ENCODE measurements around the gene BTBD16. TPM values are rescaled to one million over a fixed set of nuclear protein-coding genes. Genes with fewer than 3 reads are reported as not detected.

Gene BTBD16
- total and polyA plus RNA-seq, 2 of the 4 experiments (the other 2 are of a cell fraction) = not detected

GRCh38 chr10:122336332-122336731 is 65.2 kb downstream of the BTBD16 start:
- Histone ChIP-seq H3K23ac (ENCODE audit: low read depth, low read length) (no peak overlapping the region), H3K4me2 (ENCODE audit: low read depth, low read length) (no peak overlapping the region), H3K27me3 (ENCODE audit: control insufficient read depth, insufficient read depth, low read length) (peaks cover 19% of the 10 kb centered on the region), H4K5ac (ENCODE audit: low read depth, low read length) (no peak overlapping the region), H4K91ac (ENCODE audit: insufficient read depth, low read depth, low read length) (no peak overlapping the region), H3K18ac (ENCODE audit: low read depth, low read length) (no peak overlapping the region), H4K20me1 (ENCODE audit: insufficient read depth, low read length) (no peaks in the 10 kb centered on the region), H3K9me1 (ENCODE audit: insufficient read depth, low read length) (no peaks in the 10 kb centered on the region), H3K4me1 (ENCODE audit: control insufficient read depth, insufficient read depth, low read length) (no peaks in the 10 kb centered on the region), H3K4me3 (ENCODE audit: insufficient read depth, low read depth, low read length) (no peak overlapping the region), H3K9me3 (ENCODE audit: control insufficient read depth, insufficient read depth, low read length) (no peaks in the 10 kb centered on the region), H2AK5ac (ENCODE audit: low read depth, low read length) (no peak overlapping the region), H2BK5ac (ENCODE audit: low read depth, low read length, poor library complexity, severe bottlenecking) (no peak overlapping the region), H3K27ac (ENCODE audit: insufficient read depth, low read length) (no peak overlapping the region), H2BK120ac (ENCODE audit: low read depth, low read length) (no peak overlapping the region), H2BK15ac (ENCODE audit: low read depth, low read length) (no peak overlapping the region), H3K14ac (replicated peaks; ENCODE audit: low read depth, low read length) (no peak overlapping the region), H2BK20ac (ENCODE audit: low read depth, low read length) (no peak overlapping the region), H4K8ac (ENCODE audit: low read depth in 2 of 2, low read length in 2 of 2) (no peak overlapping the region), H2AFZ (replicated peaks; ENCODE audit: low read length, poor library complexity) (no peak overlapping the region), H2AK9ac (replicated peaks; ENCODE audit: low read depth, low read length, poor library complexity) (no peak overlapping the region), H3K9ac (ENCODE audit: low read depth, low read length) (no peak overlapping the region), H3K56ac (ENCODE audit: extremely low read depth, insufficient read depth, low read length) (no peak overlapping the region), H3K4ac (ENCODE audit: low read depth, low read length) (no peak overlapping the region), H3K36me3 (ENCODE audit: control insufficient read depth, insufficient read depth, low read length) (no peaks in the 10 kb centered on the region), H3K79me1 (ENCODE audit: low read depth in 1 of 2, low read length in 2 of 2) (no peaks in the 10 kb centered on the region)
- intact Hi-C loops (cut with micrococcal nuclease) (no loop called here), dilution Hi-C loops (cut with HindIII; ENCODE audit: low sequenced_read_pairs, unreplicated experiment) (no loop called here), in situ Hi-C loops (cut with MboI; ENCODE audit: low sequenced_read_pairs) (no loop called here)
- WGBS, 2 experiments (ENCODE audit: extremely low coverage in 2 of 2, insufficient read length in 1 of 2) = 92% methylated on average over 7 of the region's 10 CpGs; no CpG with 5 or more reads in 1 of the 2 experiments
- TF ChIP-seq RFX5 (IDR thresholded peaks at IDR 0.05; ENCODE audit: low read depth, low read length) = no peak
- TF ChIP-seq BHLHE40 (IDR thresholded peaks at IDR 0.05; ENCODE audit: low read depth, low read length) = no peak
- TF ChIP-seq, protein P1, sequence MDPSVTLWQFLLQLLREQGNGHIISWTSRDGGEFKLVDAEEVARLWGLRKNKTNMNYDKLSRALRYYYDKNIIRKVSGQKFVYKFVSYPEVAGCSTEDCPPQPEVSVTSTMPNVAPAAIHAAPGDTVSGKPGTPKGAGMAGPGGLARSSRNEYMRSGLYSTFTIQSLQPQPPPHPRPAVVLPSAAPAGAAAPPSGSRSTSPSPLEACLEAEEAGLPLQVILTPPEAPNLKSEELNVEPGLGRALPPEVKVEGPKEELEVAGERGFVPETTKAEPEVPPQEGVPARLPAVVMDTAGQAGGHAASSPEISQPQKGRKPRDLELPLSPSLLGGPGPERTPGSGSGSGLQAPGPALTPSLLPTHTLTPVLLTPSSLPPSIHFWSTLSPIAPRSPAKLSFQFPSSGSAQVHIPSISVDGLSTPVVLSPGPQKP (IDR thresholded peaks at IDR 0.05; ENCODE audit: borderline replicate concordance, low read depth, low read length) = no peak
- TF ChIP-seq MAFK (IDR thresholded peaks at IDR 0.05; ENCODE audit: low read depth, low read length) = no peak
- TF ChIP-seq RAD21 (IDR thresholded peaks at IDR 0.05; ENCODE audit: low read length) = no peak
- TF ChIP-seq RCOR1 (IDR thresholded peaks at IDR 0.05; ENCODE audit: insufficient replicate concordance, low read length) = no peak
- no peak for TF ChIP-seq POLR2A (IDR thresholded peaks at IDR 0.05; ENCODE audit: low read depth, low read length)
- no peak for TF ChIP-seq MXI1 (IDR thresholded peaks at IDR 0.05; ENCODE audit: borderline replicate concordance, low read depth, low read length)
- no peak for TF ChIP-seq FOS (IDR thresholded peaks at IDR 0.05; ENCODE audit: low read depth, low read length)
- ChIA-PET CTCF (no interaction called here), POLR2A (ENCODE audit: unreplicated experiment) (no interaction called here)
- no TSS peak for BruUV-seq (replicated peaks)
- DNase-seq = no peak
- ATAC-seq (ENCODE audit: low read depth) = no peak

All from IMR-90 (cell line).